ENCODE results near the gene CDH13.

The CDH13 gene

DNA sequence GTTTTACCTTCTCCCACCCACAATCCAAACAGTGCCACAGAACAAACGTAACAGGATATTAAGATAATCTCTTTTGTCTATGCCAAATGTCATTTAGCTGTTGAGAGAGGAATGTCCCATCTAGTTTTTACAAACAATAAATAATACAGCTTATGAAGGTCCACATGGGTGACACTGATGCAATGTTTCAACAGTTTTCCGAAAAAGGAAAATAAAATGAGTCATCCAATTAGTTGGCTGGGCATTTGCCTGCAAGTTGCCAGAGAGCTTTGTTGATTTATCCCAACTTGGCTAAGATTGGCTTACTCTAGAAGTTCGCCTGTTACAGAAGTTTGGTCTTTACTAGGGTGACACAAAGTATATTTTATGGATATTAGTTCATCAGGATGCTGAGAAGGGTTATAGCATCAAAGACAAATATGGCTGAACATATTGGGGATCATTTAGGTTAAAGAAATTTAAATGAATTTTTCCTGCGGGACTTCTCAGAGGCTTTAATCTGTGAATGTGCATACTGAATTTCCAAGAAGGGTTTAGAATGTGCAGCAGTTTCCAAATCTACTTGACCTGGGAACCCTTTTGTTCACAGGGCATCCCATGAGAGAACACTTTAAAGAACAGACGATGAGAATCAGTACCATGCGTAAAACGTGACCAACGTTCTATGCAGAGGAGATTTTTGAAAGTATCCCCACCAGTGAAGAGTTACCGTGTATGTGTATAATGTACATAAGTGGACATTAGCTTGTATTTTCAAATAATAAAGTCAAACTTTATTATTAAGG is 73.1 kb downstream of the CDH13 start:
- no peak for DNase-seq

DNA sequence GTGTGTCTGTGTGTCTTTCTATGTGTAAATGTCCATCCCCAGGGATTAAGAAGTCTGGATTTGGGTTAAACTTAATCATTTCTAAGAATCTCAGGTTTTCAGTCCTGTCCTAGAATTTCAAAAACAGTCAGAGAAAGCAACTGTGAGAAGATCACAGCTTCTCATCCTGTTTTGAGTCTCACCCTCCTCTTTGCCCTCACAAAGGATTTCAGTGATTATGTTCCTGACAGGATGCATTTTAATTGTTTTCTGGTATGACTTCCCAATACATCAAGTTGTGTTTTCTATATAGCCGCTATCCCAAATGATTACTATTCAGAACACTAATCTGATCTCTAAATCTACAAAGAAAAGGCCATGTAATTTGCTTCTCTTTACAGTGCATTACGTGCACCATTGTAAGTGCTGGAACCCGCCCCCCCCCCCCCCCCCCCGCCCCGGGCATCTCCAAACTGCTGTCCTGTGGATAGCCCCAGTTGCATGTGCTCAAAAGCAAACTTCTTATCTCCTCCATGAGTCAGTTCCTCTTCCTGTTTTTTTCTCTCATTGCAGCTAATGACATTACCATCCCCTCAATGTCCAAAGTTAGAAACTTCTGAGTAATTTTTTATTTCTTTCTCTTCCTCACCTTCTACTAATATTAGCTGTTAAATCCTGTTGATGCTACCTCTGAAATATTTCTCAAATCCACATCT is 73.9 kb downstream of the CDH13 start:
- DNase-seq: peak in 2 of 3 donors; percentile 1

DNA sequence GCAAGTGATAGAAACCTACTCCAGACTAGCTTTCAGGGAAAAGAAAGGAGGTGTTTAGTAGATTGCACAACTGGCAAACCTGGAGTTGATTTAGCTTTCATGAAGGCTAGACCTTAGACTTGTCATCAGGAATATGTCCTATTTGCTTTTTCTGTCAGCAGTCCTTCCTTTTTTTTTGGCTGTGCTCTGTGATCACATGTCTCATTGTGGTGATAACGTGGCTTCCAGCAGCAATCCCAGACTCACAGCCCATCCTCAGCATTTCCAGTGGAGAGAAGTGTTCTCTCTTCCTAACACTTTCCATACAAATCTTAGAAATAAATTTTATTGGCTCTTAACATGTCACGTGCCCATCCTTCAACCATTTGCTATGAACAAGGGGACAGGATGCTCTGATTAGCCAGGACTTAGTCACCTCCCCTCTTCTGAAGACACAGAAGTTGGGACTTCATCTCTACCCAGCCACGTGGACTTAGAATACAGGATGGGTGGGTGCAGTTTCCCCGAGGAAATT is 74.7 kb downstream of the CDH13 start:
- no peak for DNase-seq

DNA sequence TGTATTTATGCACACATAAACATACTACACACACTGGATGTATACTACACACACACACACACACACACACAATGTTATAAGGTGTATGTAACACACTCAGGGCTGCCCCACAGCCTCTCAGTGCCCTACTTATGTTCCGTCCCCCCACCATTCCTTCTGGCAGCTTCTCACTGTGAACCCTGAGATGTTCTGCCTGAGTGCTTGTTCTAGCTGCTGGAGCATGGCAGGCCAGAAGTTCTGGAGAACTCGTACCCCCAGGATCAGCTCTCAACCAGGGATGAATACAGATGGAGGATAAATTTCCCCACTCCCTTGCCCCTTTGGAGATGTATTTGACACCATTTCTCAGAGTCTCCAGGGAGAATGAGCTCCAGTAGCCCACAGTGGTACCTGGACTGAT is 76.4 kb downstream of the CDH13 start:
- no peak for DNase-seq

DNA sequence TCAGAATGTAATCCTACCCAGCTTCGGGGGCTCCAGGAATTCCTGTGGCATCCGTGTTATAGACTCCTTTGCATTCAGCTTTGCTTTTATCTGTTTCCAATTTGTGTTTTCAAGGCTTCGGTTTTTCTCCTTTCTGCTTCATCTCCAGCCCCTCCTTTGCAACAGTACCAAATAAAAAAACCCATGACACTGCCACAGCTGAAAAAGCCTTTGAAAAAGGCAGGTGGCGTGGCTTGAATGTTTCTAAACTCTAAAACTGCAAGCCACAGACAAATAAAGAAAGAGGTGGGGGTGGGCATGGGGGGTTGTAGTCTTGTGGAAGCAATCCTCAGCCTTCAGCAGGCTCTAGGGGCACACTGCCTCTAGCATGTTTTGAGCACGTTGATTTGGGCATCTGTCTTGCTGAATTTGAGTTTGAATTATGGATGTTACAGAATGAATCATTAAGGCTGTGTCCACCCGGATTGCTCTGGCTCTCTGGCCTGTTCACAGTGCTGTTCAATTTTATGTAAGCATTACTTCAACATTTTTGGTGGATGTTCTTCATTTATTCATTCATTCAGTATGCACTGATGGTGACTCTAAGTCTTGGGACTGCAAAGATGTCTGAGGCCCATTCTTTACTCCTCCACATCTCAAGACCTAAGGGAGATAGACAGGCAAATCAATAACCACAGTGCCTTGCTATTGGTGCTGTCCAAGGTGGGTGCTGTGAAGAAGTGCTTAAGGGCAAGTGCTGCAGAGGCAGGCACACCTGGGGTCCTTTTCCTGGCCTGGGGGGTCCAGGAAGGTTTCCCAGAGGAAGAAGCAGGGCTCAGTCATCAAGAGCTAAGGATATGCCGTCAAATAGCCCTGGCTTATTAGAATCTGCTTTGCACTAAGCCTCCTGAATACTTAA is 77.4 kb downstream of the CDH13 start:
- no peak for DNase-seq

DNA sequence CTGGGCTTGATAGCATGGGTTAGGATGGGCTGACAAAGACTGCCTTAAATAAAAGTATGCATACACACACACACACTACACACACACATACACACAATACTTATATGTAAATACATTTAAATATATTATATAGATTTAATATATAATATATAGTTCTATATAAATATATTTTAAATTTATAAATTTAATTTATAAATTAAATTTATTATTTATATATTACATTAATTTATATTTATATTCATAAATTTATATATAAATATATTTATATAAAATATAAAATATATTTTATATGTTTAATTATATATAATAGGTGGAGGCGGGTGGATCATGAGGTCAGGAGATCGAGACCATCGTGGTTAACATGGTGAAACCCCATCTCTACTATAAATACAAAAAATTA is 83.2 kb downstream of the CDH13 start:
- no peak for DNase-seq

DNA sequence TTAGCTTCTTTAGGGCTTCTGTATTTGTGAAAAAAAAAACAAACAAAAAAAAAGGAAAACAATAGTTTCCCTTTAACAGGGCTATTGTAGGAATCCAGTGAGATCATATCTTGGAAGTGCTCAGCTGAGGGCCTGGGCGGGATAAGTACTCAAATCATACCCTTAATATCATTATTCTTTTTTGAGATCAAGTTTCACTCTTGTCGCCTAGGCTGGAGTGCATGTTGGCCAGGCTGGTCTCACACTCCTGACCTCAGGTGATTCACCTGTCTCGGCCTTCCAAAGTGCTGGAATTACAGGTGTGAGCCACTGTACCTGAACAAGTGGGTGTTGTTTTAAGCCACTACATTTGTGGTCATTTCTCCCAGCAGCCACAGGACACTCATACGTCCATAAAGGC is 87.0 kb downstream of the CDH13 start:
- DNase-seq: no peak

DNA sequence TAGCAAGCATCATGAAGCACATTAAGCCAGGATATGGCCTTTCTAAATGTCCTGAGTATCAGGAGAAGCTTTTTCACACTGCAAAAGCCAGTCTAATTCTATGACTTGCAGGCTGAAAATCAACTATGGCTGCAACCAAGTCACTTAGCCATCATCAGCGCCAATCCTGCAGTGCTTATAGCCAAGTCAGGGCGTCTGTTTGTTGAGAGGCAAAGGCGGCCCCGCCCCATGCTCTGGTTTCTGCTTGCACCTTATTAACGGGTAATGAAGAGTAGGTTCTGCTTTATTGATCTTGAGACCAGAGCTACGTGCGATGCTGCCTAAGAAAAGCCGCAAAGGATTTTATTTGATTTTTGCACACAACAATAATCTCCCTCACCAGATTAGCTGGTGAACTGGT is 88.4 kb downstream of the CDH13 start:
- DNase-seq: no peak

DNA sequence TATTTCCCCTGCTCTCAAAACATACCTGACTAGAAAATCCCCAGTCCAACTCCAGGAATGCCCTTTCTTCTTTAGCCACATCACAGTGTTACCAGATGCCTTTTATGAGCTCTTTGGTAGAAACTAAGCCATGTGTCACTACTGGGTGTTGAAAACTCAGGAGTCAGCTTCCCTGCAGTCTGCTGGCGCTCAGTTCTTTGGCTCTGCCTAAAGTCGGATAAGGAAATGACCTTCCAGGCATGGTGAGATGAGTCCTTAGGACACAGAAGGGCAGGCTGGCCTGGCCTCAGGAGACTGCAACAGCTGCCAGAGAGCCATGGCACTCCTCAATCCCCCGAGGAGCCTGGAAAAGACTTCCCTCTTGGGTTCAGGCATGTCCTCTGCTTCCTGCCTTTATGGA is 89.1 kb downstream of the CDH13 start:
- DNase-seq: no peak

DNA sequence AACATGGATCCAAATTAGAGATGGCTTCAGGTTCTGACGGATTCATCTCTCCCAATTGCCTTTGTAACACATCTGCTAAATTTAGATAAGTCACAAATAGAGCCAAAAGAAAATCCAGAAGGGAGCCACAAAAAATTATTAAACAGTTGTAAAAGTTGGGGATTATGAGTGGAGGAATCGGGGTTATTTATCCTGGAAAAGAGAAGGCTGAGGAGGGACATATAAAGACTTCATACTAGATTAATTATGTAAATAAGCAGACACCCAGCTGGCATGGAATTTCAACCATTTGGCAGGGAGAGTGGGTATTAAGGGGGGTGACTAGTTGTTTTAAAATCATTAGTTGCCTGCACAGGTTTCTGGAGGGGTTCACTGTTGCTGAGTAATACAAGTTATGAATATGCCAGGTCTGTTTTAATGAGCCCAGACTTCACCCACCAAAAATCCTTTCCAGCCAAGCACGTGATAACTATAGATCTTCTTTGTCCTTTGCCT is 89.6 kb downstream of the CDH13 start:
- DNase-seq: no peak

DNA sequence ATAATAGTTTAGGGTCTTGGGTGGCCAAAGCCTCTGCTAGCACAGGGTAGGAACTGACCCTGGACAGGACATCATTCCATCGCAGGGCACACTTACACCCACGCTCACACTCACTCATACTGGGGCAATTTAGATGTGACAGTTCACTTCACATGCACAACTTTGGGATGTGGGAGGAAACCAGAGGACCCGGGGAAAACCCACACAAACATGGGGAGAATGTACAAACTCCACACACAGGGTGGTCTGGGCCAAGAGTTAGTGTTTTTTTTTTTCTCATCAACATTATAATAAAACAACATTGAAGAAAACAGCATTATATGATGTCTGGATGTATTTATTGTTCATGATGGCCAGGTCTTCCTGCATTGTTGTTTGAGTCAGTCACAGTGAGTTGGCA is 93.6 kb downstream of the CDH13 start:
- DNase-seq: no peak

DNA sequence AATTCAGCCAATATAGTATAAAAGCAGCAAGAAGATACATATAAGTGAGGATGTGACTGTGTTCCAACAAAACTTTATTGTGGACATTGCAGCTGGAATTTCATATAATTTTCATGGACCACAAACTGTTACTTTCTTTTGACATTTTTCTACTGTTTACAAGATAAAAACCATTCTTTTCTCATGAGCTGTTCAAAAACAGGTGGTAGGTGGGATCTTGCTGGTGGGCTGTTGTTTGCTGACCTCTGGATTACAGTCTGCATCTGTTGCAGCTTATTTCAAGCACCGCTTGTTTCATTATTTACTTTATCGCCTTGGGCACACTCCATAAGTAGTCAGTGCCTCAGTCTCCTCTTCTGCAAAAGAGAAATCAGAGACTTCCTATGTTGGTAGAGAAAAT is 99.5 kb downstream of the CDH13 start:
- DNase-seq: no peak

DNA sequence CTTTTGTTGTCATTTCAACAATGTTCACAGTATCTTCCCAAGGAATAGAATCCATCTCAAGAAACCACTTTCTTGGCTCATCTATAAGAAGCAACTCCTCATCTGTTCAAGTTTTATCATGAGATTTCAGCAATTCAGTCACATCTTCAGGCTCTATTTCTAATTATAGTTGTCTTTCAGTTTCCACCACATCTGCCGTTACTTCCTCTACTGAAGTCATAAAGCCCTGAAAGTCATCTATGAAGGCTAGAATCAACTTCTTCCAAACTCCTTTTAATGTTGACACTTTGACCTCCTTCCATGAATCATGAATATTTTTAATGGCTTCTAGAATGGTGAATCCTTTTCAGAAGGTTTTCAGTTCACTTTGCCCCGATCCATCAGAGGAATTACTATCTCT is 102.1 kb downstream of the CDH13 start:
- DNase-seq: peak in 1 of 3 donors; percentile 0

DNA sequence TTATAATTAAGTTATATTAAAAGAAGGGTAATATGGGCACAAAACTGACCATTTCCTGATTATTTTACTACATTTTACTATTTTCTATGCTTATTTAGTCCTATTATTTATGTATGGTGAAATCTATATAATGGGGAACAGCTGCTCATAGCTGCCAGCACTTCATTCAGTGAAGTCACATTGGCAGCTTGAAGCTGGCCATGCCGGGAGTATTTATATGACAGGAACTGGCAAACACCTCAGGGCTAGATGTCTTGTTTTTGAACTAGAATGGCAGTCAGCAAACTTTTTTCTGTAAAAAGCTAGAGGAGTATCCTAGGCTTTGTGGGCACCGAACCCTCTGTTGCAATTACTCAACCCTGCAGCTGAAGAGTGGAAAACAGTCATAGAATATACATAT is 104.1 kb downstream of the CDH13 start:
- no peak for DNase-seq

DNA sequence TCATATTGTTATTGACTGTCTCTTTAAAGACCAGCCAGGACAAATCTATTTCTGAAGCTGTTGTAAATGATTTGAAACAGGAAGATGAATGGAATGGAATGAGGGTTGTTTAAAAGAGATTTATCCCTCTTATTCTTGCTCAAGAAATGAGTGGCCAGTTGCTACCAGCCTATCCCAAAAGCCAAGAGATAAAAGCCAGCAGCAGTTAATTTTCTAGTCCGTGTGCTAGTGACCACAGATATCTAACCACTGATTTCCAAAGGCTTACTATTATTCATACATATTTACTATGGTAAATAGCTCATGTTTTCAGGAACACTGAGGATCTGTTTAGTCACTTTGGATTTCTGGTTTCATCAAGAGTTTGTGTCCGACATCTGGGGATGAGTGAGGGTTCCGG is 105.7 kb downstream of the CDH13 start:
- no peak for DNase-seq

DNA sequence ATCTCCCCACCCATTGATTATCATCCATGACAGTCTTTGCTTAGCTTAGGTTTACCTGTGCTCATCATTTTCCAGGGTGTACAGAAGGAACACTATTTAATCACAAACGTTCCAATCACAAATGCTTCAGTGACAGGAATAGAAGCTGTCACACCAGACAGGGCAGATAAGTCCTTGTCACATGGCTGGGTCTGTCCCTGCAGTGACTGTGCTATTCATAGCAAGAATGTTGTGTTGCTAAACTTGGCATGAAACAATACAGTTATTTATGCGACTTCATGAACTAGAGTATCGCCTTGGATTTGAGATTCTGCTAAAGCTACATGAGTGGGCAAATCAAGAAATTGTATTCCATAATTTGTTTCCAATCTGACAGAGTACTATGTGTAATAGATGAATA is 108.4 kb downstream of the CDH13 start:
- no peak for DNase-seq

DNA sequence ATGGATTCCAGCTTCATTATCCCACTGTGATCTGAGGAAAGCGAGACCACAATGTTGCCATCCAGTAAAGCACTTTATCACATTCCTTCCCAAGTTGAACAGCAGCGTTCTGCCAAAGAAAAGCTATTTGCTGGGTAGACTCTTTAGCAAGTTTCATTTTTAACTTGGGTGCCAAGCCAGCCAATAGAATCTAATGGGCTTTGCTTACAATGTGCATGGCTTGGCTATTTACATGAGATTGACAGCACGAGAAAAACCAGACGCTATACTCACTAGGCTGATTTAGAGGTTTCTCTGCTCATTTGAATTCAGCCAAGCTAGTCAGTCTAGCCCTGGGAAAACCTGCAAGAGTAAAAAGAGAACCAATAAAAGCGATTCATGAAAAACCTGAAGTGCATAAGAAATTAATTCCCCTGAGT is 108.9 kb downstream of the CDH13 start:
- no peak for DNase-seq

DNA sequence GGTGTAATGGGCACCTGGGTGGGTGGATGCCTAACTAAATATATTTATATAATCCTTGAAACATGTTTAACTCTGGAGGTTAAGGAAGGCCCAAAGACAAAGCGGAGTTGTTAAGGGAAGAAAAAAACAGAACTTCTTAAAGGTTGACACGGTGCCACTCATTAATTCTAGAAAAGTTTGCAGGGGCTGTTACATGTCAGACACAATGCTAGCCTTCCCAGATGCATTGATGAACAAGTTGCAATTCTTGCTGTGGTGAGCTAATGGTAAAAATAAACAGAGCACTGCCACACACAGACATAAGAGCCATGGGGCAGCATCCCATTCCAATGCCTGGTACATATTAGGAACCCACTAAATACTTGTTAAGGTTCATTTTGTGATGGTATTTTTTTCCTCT is 109.5 kb downstream of the CDH13 start:
- no peak for DNase-seq

DNA sequence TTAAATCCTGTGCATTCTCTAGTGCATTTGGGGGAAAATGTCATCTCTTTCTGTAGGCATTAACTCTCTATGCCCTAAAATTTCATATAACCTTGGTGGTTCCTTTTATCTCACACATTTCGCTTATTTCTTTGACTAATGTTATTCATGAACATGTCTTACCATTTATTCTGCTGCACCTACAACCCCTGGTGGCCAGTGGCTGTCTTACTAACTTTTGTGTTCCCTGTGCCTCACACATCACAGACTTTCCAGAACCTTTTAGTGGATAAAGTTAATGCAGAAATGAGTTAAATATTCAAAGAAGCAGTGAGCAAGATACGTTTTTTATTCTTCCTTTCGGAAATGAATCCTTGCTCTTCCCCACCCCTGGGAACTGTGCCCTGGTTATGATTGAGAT is 111.9 kb downstream of the CDH13 start:
- no peak for DNase-seq

DNA sequence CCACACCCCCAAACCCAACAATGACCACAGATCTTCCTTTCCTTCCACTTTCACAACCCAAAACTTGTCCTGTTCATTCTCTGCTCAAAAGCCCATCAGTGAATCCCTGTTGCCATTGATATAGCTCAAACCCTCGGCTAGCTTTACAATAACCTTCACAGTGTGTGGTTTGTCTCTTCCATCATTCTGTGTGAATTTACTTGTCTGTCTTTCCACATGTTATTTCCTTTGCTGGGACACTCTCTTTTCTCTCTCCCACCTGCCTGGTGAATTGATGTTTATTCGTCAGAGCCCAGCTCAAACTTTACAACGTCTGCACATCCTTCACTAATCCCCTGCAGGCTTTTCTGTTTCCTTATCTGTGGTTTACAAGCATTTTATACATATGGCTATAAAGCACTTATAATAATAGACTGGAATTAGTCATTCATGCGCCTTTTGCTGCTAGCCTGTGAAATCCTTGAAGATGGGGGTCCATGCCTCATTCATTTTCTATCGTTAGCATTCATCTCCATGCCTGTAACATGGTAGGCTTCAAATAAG is 114.4 kb downstream of the CDH13 start:
- DNase-seq: no peak

DNA sequence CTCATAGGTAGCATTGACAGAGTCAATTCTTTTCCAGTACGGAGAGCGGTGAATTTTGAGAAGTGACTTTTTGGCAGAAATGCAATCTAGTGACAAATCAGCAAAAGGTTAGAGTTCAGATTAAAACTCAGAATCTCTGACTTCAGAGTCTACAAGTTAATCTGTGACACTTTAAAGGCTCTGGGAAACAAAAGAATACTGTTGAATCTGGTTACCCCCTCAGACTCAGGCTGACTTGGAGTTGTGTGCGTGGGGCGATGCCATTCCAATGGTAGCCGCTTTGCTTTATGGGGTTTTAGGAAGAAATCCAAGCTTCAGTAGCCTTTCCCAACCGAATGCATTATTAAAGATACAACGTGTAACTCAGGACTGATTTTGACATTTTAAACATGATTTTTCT is 118.2 kb downstream of the CDH13 start:
- DNase-seq: no peak

DNA sequence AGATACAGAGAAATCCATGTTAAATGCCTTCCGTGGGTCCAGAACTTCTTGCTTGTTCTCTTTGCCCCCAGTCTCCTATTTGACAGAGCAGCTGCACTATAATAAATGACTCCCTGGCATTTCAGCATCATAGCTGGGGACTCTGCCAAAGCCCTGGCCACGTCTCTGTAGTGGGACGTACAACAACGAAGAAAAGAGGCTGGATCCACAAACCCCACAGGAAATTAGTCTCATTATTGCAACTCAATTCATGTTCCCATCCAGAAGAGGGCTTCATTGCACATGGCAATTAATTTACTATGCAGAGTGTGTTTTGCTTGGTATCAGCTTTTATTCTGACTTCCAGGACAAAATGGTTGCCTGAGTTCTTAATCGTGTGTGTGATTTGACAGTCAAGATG is 121.3 kb downstream of the CDH13 start:
- no peak for DNase-seq

DNA sequence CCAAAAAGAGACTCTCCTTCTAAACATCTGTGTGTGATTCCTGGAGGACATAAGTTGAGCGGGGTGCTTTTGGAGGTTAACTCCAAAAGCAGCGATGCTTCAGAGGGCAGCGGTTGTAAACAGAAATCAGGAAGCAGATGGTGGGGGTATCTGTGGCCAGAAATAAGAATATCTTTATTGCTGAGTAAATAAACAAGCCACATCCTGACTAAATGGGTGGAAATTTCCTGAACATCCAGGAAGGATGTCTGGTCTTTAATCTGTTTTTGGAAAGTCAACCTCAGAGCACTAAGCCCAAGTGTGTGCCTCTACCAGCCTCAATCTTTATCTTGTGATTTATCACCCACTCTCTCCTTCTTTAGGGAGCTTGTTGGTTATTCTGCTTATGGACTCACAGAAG is 123.3 kb downstream of the CDH13 start:
- DNase-seq: no peak

Measured in suppressor macrophage treated with lipopolysaccharide for 1 hour (primary cell).